HT-29 (cell line): ENCODE results near the gene ZSWIM5. TPM values are rescaled to one million over a fixed set of nuclear protein-coding genes. Genes with fewer than 3 reads are reported as not detected.
"Not testable (repeated sequence)": the region's sequence is repeated elsewhere in the genome, so short reads cannot be mapped to it uniquely, and the experiment has no call there.

ENCODE experiments used
- DNase-seq: peaks from one replicate; pipeline ENCODE4 v3.0.0-alpha.2; 2015; ENCODE audit warnings: low spot score
- total RNA-seq: library from RNA; depleted of rRNA; stranded (reverse); fragments of >200 nt; shearing (Covaris generic); gene quantifications from 2 replicates; pipeline ENCODE4 v1.2.3, GENCODE V29; 2014

The ZSWIM5 gene
- total RNA-seq, 1 experiment from 2014 or later: 0.71 TPM

DNA sequence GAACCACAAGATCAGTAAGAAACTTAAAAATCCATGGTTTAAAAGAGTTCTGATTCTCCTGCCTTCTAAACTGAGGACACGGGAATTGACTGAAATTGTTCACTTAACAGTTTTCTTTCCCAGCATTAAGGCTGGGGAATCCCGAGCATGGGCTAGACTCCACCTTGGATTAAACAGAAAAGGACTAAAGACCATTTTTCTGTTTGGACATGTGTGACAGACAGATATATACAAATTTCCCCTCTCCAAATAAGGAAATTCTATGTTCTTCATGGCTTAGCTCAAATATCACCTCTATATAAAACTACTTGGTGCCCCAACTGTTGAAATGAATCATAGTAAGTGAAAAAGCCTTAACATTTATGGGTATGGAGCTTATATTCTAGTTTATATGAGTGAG is 109.3 kb downstream of the ZSWIM5 start:
- DNase-seq: no peak

DNA sequence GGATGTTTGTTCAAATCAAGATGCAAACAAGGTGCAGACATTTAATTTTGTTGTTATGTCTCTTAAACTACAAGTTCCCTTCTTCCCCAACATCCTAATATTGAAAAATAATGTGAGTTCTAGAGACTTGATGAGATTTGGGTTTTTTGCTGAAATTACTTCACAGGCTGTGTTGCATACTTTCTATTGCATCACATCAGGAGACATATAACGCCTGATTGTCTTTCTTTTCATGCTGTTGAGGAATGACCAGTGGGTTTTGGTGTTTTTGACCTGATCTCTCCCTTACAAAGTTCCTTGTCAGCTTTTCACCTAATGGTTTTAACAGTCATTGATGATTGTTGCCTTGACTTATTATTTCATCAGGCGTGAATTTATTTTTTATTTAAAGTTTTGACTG is 111.0 kb downstream of the ZSWIM5 start:
- no peak for DNase-seq

DNA sequence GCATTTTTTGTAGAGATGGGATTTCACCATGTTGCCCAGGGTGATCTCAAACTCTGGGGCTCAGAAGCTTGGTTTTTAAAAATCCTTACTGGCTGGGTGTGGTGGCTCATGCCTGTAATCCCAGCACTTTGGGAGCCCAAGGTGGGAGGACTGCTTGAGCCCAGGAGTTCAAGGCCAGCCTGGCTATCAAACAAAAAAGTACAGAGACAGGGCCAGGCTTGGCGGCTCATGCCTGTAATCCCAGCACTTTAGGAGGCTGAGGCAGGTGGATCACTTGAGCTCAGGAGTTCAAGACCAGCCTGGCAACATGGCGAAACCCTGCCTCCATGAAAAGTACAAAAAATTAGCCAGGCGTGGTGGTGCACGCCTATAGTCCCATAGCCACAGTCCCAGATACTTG is 112.0 kb downstream of the ZSWIM5 start:
- not testable (repeated sequence) for DNase-seq

DNA sequence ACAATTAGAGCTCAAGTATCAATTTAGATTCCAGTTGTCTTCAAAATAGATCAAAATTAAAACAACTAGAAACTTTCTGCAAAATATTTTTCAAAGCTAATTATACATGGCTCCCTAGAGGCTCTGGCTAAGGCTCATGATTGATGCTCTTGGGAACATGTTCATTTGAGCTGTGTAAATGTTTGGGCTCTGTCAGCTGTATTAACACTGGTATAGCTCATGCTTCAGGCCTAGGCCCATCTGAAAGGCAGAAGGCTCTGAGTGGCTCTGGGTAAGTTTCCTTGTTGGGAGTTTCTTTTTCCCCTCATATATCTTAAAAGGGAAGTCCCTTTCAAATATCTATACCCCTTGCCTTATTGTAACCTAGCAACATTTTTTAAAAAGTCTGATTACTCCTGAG is 113.1 kb downstream of the ZSWIM5 start:
- DNase-seq: no peak

DNA sequence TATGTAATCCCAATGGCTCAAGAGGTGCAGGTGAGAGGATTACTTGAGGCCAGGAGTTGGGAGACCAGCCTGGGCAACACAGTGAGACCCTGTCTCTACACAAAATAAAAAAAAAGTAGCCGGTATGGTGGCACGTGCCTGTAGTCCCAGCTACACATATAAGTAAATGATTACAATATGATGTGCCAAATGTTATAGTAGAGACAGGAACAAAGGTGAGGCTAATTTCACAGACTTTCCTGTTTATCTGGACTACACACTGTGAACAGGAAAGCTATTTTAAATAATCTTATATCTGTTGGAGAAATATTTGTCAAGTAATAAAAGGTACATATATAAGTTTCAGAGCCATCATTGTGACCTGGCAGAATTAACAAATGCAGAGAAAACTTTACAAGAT is 116.7 kb downstream of the ZSWIM5 start:
- no peak for DNase-seq

DNA sequence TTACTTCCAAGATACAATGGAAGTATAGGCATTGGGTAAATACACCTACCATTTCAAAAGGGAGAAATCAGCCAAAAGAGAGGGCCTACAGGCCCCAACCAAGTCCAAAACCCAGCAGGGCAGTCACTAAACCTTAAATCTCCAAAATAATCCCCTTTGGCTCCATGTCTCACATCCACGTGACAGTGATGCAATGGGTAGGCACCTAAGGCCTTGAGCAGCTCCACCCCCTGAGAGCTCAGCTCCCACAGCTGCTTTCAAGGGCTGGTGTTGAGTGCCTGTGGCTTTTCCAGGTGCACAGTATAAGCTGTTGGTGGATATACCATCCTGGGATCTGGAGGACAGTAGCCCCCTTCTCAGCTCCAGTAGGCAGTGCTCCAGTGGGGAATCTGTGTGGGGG is 121.8 kb downstream of the ZSWIM5 start:
- no peak for DNase-seq

DNA sequence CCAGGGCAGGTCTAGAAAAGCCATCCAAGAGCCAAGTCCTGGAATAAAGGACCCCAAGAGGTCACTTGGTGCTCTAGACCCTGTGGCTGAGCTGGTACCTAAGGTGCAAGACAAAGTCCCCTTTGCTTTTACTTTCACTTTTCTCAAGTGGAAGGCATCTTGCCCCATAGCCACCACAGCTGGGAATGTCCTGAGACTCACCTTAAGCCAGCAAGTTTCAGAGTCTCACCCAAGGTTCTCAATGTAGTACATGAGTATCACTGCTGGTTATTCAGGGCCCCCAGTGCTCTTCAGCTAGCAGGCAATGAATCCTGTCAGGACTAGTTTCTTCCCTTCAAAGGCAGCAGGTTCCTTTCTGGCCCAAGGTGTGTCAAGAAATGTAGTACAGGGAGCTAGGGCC is 126.9 kb downstream of the ZSWIM5 start:
- DNase-seq: no peak

DNA sequence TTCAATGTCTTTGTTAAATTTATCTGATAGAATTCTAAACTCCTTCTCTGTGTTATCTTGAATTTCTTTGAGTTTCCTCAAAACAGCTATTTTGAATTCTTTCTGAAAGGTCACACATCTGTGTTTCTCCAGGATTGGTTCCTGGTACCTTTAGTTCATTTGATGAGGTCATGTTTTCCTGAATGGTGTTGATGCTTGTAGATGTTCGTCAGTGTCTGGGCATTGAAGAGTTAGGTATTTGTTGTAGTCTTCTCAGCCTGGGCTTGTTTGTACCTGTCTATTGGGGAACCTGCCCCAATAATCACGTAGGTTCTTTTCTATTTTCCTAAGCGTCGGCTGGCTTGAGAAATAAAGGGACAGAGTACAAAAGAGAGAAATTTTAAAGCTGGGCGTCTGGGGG is 129.4 kb downstream of the ZSWIM5 start:
- DNase-seq: not testable (repeated sequence)

DNA sequence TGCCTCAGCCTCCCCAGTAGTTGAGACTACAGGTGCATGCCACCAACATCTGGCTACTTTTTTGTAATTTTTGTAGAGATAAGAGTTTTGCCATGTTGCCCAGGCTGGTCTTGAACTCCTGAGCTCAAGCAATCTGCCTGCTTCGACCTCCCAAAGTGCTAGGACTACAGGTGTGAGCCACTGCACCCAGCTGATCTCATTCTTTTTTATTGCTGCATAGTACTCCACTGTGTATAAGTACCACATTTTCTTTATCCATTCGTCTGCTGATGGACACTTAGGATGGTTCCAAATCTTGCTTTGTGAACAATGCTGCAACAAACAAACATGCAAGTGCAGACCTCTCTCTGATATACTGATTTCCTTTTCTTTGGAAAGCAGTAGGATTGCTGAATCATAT is 134.8 kb downstream of the ZSWIM5 start:
- DNase-seq: no peak

DNA sequence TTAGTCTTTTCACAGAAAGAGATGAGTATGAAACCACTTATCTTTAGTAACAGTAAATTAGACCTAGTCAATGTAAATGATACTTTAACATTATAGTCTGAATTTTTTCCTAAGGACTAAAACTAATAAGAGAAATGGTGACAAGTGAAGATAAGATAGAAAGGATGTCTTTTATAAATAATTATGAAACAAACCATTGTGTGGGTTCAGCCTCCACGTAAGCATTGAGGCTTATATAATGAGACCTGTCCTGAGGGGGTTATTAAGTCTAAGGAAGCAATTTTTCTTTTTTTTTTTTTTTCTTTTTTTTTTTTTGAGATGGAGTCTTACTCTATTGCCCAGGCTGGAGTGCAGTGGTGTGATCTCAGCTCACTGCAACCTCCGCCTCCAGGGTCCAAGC is 138.6 kb downstream of the ZSWIM5 start:
- DNase-seq: no peak

DNA sequence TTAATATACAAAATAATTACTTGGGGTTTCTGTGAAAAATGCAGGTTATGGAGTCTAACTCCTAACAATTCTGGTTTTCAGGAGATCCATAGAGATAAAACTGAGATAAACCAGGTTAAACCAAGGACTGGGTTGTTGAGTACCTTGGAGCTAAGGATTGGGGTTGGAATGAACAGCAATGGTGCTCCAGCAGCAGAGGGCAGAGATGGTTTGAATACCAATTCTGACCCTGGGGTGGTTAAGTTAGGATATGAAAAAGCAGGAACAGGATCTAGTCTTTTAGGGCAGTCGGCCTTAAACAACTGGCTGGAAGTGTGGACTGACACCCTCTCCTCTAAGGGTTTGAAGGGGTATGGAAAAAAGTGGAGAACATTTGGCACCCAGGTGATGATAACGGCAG is 141.3 kb downstream of the ZSWIM5 start:
- no peak for DNase-seq

DNA sequence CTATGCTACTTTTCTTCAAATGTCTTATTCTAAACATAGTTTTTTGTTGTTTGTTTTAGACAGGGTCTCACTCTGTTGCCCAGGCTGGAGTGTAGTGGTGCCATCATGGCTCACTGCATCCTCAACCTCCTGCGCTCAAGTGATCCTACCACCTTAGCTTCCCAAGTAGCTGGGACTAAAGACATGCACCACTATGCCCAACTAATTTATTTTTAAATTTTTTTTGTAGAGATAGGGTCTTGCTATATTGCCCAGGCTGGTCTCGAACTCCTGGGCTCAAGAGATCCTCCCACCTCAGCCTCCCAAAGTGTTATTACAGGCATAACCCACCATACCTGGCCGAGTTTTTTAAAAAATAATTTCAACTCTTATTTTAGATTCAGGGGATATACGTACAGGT is 143.9 kb downstream of the ZSWIM5 start:
- not testable (repeated sequence) for DNase-seq

DNA sequence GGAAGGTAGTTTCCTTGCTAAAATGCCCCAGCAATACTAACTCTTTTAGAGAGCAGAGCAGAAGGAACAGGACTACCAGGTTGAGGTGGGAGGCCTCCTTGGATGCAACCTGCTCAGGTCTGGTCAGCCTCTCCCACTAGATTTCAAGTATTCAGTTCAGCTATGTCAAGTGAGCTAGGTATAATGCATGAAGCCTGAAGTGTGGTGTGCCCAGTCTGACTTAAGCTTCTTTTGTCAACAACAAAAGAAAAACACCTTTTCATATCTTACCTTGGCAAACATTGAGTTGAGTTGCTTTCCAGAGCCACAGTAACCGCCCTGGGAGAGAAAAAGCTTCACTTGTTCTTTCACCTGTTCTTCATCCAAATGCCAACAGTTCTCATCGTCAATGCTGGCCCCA is 146.6 kb downstream of the ZSWIM5 start:
- no peak for DNase-seq

DNA sequence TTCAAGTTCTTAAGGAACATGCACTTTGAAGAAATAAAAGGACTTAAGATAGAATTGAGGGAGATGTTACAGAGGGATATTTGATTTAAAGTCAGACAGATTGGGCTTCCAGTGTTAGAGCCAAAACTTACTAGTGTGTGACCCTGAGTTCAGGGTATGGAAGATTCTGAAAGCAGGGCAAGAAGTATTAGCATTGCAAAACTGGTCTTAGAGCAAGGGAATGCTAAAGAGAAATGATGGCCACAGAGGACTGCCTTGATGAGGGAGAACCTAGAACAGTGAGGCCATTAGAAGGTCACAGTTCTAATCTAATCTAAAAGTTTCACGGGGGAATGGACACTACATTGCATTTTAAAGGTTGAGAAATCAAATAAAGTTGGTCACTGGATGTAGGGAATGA is 148.9 kb downstream of the ZSWIM5 start:
- no peak for DNase-seq

DNA sequence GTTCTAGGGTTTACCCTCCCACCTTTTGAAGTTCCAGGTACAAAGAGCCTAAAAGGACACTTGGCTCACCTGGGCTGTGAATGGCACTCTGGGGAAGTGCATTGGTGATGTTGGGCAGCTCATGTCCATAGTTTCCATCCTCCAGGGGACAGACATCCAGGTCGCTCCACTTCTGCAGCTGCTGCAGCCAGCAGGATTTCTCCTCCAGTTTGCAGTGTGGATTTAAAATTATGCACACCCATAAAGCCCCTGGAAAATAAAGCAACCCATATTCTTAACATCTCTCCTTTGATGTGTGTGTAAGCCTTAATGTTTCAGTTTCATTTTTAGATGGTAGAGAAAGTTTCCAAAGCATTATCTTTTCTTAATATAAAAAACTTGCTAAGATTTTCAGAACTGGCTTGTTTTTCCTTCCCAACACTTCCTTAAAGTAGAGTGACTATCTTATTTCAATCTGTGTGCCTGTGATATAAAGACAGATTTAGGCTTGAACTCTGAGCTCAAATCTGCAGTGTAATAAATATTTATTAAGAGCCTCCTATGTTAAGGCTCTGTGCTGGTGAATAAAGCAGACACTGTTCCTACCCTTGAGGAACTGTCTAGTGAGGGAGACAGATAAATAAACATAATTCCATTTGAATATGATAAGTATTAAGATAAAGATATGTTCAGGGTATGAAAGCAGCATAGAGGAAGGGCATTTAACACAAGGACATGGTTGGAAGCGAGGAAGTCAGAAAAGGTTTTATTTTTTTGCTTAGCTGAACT is 155.2 kb downstream of the ZSWIM5 start:
- no peak for DNase-seq

DNA sequence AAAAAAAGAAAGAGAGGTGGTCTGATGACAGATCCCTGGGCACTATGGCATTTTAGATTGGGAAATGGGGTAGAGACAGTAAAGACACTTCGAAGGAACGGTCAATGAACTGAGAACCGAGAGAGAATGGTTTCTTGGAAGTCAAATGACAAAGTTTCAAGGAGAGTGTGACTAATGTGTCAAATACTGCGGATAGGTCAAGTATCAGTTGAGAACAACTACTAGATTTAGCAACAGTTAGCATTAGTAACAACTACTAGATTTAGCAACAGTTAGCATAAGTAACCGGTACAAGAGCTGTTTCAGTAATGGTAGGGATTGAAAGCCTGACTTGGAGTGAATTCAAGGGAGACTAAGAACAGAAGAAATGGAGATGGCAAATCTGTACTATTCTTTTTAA is 159.4 kb downstream of the ZSWIM5 start:
- DNase-seq: no peak

DNA sequence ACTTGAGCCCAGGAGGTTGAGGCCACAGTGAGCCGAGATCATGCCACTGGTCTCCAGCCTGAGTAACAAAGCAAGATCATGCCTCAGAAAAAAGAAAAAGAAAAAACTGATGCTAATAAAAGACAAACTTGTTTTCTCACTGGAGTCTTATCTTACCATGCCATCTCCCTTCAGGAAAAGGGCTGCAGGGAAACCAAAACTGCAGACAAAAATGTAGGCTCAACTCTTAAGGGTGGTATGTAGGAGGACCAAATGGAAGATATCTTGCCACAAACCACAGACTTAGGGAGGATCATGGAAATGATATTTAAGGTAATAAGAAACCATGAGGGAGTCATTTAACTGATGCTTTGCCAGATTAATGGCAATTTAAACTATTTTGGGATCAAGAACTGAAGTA is 161.5 kb downstream of the ZSWIM5 start:
- no peak for DNase-seq

DNA sequence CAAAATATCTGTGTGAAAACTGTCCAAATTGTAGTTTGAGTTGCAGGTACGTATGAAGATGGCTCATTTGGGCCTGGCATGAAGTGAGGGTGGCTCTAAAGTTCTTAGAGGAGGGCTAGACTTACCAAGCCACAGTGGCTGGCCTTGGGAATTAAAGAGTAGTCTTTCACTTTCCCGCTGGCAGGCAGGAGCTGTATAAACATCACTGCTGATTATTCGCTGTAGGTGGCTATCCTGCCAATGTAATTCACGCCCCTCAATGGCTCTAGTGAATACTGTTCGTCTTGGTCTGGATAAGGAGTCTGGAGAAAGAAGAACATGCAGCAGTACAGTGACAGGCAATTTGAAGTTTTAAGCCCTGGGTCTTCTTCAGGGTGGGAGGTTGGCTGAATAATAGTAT is 163.3 kb downstream of the ZSWIM5 start:
- DNase-seq: no peak

DNA sequence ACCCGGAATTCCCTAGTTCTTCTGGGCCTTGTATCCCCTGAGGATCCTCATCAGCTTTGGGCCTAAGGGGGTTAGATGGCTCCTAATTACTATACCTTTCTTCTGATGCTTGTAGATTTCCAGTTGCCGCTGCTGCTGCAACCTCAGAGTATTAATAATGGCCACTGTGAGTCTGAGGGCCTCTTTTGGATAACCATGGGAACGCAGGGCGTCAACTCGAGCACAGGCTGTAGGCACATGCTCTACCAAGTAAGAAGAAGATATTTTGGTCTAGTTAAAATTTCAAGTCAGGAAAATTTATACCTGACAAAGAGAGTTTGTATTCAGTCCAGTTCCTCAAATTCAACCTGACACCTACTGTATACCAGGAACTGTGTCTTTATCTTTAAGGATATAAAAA is 166.1 kb downstream of the ZSWIM5 start:
- no peak for DNase-seq

DNA sequence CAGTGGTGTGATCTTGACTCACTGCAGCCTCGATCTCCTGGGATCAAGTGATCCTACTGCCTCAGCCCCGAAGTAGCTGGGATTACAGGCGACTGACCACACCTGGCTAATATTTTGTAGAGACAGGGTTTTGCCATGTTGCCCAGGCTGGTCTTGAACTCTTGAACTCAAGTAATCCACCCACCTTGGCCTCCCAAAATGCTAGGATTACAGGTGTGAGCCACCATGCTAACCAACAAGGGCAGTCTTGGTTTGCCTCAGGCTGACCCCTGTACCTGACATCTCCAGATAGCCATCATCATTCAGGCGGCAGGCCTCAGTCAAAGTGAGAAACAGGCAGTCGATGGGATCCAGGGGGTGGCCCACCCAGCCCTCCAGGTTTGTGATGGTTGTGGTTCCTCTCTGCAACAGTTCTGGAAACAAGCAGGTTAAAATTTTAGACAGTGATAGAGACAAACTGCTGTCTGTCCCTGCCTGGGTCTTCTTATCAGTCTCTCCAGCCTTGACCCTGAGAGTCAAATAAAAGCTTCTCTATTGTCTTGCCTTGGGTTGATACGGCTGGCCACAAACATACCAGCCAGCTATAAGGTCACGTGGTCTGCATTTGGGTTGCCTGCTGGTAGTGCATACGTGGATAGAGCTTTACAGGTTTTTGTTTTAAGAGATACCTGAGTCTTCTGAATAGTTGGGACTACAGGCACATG is 167.6 kb downstream of the ZSWIM5 start:
- DNase-seq: no peak

DNA sequence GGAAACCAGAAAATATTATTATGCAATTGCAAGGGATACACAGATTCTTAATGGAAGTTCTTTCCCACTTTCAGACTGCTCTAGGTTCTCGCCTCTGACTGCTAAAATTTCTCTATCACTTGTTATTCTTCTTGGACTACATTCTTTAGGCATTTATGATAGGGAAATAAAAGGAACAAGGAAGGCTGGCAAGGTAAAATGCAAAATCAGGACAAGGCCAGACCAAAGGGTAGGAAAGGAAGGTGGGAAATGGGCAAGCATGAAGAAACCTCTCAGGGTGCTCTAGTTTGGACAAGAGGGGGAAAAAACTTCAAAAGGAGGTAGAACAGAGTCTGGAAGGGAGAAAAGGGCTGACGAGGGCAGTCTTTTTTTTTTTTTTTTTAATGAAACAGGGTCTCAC is 168.2 kb downstream of the ZSWIM5 start:
- no peak for DNase-seq

DNA sequence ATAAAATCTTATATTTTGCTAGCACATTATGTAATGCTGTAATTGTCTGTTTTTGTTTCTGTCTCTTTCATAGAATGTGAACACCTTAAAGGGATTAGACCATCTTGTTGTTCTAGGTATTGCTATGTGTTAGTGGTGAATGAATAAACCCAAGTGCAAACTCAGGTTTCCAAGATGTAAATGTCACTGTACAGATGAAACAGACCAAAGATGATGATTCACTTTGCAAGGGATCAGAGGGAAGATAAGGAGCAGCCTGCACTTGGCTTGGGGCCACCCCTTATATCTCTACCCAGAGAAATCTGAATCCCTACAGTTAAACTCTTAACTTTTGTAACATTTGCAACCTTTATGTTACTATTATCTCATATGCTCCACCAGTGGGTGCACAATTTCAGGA is 168.9 kb downstream of the ZSWIM5 start:
- no peak for DNase-seq

DNA sequence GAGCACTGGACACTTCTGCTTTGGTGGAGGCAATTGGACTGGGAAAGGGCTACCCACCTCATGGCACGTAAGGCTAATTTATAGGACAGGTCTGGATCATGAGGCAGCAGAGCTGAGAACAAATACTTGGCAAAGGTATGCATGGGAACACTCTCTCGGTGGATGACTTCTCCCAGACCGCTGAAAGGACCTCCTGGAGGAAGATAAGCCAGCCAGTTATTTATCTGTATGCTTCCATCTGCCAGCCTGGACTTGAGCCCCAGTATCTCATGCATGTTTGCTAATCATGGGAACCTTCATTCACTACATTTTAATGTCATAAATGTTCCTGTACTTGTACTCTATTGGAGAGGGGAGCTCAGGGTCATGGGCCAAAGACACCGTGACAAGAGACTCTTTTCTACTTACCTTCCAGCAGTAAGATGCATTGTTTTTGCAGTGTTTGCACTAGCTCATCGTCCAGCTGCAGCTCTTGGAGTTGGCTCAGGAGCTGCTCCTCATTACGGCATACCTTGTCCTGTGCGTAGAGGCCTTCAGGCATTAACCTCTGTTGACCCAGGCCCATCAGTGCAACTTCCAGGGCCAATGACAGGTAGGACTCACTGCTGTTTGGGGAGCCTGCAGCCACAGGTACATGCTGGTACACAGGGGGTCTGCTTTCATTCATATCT is 170.6 kb downstream of the ZSWIM5 start:
- no peak for DNase-seq
